Bronchial epithelial cell (primary cell): ENCODE data around the gene RSPRY1. TPM values are rescaled to one million over a fixed set of nuclear protein-coding genes. Genes with fewer than 3 reads are reported as not detected.

Experiments
- DNase-seq: peaks from one replicate; pipeline ENCODE4 v3.0.0-alpha.2; 2010; ENCODE audit warnings: low read depth
- FAIRE-seq: peaks from 2 replicates; lab custom pipeline; 2011; peaks lifted over from hg19 to GRCh38; lab: Jason Lieb, UNC
- H3K27me3 ChIP-seq: 2 replicates; pipeline ENCODE4 v1.5.1; 2011; ENCODE audit warnings: low read length; ENCODE audit not compliant: control insufficient read depth, insufficient read depth
- H3K36me3 ChIP-seq: 2 replicates; pipeline ENCODE4 v1.5.1; 2011; ENCODE audit warnings: low read length; ENCODE audit not compliant: control insufficient read depth, insufficient read depth
- H3K4me3 ChIP-seq: 2 replicates; pipeline ENCODE4 v1.5.1; 2011; ENCODE audit warnings: mild to moderate bottlenecking, low read depth, low read length, control low read depth
- CTCF ChIP-seq: IDR thresholded peaks from 2 replicates; pipeline ENCODE4 v1.5.1; 2011; ENCODE audit warnings: mild to moderate bottlenecking, moderate library complexity, low read length, control low read depth, inconsistent platforms; ENCODE audit not compliant: insufficient read depth, severe bottlenecking
- total RNA-seq: library from RNA; depleted of rRNA; stranded (reverse); fragments of >200 nt; gene quantifications from 2 replicates; pipeline ENCODE4 v1.2.1, GENCODE V29; 2014

Gene RSPRY1
- total RNA-seq, 1 donor from 2014 or later: 38.7 TPM

GRCh38 chr16:57151369-57151768 is 34.8 kb upstream of the RSPRY1 start:
- no peak for FAIRE-seq
- H3K4me3 ChIP-seq: no peak overlapping the region
- TF ChIP-seq CTCF: no peak
- no peaks in the 10 kb centered on the region for H3K27me3 ChIP-seq
- DNase-seq: no peak
- peaks cover 7% of the 10 kb centered on the region for H3K36me3 ChIP-seq

GRCh38 chr16:57152096-57153093 is 33.7 kb upstream of the RSPRY1 start:
- no peak for DNase-seq
- H3K27me3 ChIP-seq: no peaks in the 10 kb centered on the region
- H3K36me3 ChIP-seq: peaks cover 7% of the 10 kb centered on the region
- H3K4me3 ChIP-seq: no peak overlapping the region
- no peak for FAIRE-seq
- no peak for TF ChIP-seq CTCF

- TF ChIP-seq CTCF: no peak
- FAIRE-seq: no peak
- H3K36me3 ChIP-seq: peaks cover 9% of the 10 kb centered on the region
- no peak overlapping the region for H3K4me3 ChIP-seq
- no peaks in the 10 kb centered on the region for H3K27me3 ChIP-seq
- no peak for DNase-seq
Measured at GRCh38 chr16:57153841-57154240, 32.3 kb upstream of the RSPRY1 start.

- no peak overlapping the region for H3K4me3 ChIP-seq
- DNase-seq: no peak
- peaks cover 11% of the 10 kb centered on the region for H3K36me3 ChIP-seq
- no peak for TF ChIP-seq CTCF
- no peak for FAIRE-seq
- no peaks in the 10 kb centered on the region for H3K27me3 ChIP-seq
Measured at GRCh38 chr16:57155702-57156350, 30.3 kb upstream of the RSPRY1 start.

GRCh38 chr16:57156351-57156703 is 29.8 kb upstream of the RSPRY1 start:
- Histone ChIP-seq H3K36me3 (peaks cover 11% of the 10 kb centered on the region), H3K4me3 (no peak overlapping the region), H3K27me3 (no peaks in the 10 kb centered on the region)
- TF ChIP-seq CTCF: no peak
- FAIRE-seq (no peak), DNase-seq (no peak)
